Colonic mucosa (tissue), 4 donors: ENCODE measurements around the gene ASCC1. TPM values are rescaled to one million over a fixed set of nuclear protein-coding genes. Genes with fewer than 3 reads are reported as not detected.
A peak's percentile ranks its signal among the peaks of the same experiment; 100 is the strongest.

Experiments used
- DNase-seq: peaks from one replicate; pipeline ENCODE4 v3.0.0-alpha.2; 2020
- H3K27ac ChIP-seq: fragments of 200-600 bp; one replicate; pipeline ENCODE4 v1.8.0; 2021
- H3K27me3 ChIP-seq: fragments of 200-600 bp; one replicate; pipeline ENCODE4 v1.8.0; 2021
- H3K36me3 ChIP-seq: fragments of 200-600 bp; one replicate; pipeline ENCODE4 v1.8.0; 2021
- H3K4me1 ChIP-seq: fragments of 200-600 bp; one replicate; pipeline ENCODE4 v1.8.0; 2021; ENCODE audit warnings: mild to moderate bottlenecking
- H3K4me3 ChIP-seq: fragments of 200-600 bp; one replicate; pipeline ENCODE4 v1.8.0; 2021
- H3K9ac ChIP-seq, 2 donors: one replicate each; pipeline ENCODE4 v1.7.0; 2013; ENCODE audit warnings: control low read depth in 2 of 2, low read depth in 2 of 2, low read length in 2 of 2
- H3K9me3 ChIP-seq: fragments of 200-600 bp; one replicate; pipeline ENCODE4 v1.8.0; 2021
- CTCF ChIP-seq: fragments of 200-600 bp; IDR thresholded peaks from one replicate; pipeline ENCODE4 v1.8.0; 2022; ENCODE audit warnings: antibody characterized with exemption, mild to moderate bottlenecking
- intact Hi-C: fragments of 100-400 bp; cut with DNase I; formaldehyde crosslinking; loops from one replicate; pipeline ENCODE4 v1.14.1; 2022
- total RNA-seq, 2 donors: library from RNA; stranded (reverse); fragmentation: NEBNext Ultra II Directional in 1 of 2; extraction: Animal tissue kit (Norgen Biotek cat#: 25700) in 1 of 2; gene quantifications; one replicate each; pipeline ENCODE4 v1.2.1, GENCODE V29; 2021
- donor health status: healthy.
- donor health status: DM: no; HTN: no; CAD: no.
- donor health status: DM: no; HTN: no; CAD: no.

The ASCC1 gene
- total RNA-seq, 2 donors from 2014 or later = 16.2 to 19.2 TPM

DNA sequence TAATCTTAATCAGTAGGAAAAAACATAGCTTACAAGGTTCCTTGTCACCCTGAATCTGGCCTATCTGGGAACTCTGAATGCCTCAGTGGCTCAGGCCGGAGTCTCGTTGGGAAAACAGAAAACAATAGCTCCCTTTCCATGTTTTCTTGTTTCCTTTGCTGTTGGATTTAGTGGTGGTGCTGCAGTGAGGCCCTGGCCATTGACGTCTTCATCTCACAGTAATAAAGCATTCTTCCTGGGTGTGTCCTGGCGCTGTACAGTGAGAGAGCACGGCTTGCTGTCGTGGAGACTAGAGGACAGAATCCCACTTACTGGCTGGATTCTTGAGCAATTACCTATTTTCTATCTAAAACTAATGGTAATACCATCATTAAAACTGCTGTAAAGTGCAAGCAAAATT, 126.5 kb downstream of the ASCC1 start:
- H3K9me3 ChIP-seq = no peaks in the 10 kb centered on the region
- H3K9ac ChIP-seq = no peak overlapping the region
- TF ChIP-seq CTCF = no peak
- H3K27ac ChIP-seq = no peak overlapping the region
- intact Hi-C loops = no loop called here
- no peak for DNase-seq
- H3K4me1 ChIP-seq = peaks cover 8% of the 10 kb centered on the region
- H3K36me3 ChIP-seq = no peaks in the 10 kb centered on the region
- peaks cover 23% of the 10 kb centered on the region for H3K27me3 ChIP-seq
- no peak overlapping the region for H3K4me3 ChIP-seq

DNA sequence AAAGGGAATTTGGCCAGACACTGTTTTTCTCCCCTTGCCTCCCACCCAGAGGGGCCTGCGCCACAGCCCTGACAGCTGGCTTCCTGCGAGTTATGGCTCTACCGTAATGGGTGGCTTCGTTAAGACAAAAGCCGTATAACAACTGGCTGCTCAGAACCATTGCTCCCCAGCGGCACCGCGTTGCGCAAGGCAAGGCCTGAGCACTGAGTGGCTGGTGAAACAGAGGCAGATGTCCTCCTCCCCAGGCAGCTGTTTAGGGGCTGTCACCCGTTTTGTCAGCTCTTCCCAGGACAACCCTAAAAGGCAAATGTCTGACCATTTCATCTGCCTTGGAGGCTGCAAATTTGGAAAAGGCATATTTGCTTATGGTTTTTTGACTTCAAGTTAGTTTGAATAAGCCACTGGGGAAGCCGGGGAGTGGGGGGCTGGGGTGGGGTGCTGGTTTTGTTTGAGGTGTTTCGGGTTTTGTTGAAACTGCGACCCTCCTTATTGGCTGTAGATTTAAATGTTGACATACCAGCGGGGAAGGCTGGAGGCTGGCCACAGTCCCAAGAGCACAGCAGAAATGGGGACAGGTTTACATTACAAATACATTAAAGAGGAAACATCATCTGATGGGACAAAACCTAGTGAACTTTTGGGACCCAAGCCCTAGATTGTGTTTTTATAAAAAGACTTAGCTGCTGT, 127.0 kb downstream of the ASCC1 start:
- DNase-seq = no peak
- Histone ChIP-seq H3K4me3 (no peak overlapping the region), H3K27ac (peak overlapping the region; percentile 37), H3K4me1 (peaks cover 8% of the 10 kb centered on the region), H3K27me3 (peaks cover 23% of the 10 kb centered on the region), H3K9ac (peak overlapping the region in 1 of 2 donors; percentile 19), H3K36me3 (no peaks in the 10 kb centered on the region), H3K9me3 (no peaks in the 10 kb centered on the region)
- intact Hi-C loops = no loop called here
- TF ChIP-seq CTCF = no peak

DNA sequence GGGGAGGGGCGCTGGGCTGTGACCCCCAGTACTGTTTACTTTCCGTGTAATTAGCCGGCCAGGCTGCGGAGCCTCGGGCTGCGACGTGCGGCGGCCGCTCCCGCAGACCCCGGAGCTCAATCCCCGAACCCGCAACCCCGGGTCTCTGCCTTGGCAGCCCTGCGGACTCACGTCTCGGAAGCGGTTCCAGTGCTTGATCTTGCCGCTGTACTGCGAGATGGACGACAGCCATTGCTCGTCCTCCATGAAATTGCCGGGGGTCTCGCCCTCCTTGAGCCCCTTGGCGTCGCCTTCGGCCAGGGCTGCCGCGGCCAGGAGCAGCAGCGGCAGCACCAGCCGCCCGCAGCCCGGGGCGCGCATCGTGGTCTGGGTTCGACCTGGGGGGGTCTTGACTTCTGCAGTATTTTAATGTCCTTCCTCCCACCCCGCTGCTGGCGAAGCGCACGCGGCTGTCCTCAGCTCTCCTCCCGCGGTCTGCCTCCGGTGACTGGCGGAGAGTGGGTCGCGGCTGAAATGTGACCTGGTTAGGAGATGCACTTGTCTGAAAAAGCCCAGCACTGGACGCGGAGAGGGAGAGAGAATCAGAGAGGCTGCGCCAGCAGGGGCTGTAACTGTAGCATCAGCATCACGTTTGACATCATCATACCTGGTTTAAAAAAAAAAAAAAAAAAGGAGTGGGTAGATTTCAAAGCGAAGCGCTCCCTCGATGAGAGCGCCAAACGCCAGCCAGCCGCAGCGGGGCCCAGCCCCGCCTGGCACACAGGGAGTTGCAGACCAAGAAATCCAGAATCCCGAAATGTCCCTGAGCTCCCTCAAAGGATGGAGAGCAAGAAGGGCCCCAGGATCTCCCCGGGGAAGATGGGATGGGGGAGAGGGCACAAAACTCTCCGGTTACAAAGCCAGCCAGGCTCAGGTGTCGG, 127.8 kb downstream of the ASCC1 start, which contains the start of gene SPOCK2:
Gene SPOCK2, minus strand, starts transcription at position 583 of the 920 bp plus-strand sequence. Its CDS starts 223 bp downstream, at position 360.
- H3K36me3 ChIP-seq = no peaks in the 10 kb centered on the region
- peaks cover 8% of the 10 kb centered on the region for H3K4me1 ChIP-seq
- peak within 1 kb of the TSS; percentile 34 to 69 for H3K9ac ChIP-seq
- peaks cover 23% of the 10 kb centered on the region for H3K27me3 ChIP-seq
- TF ChIP-seq CTCF = no peak
- intact Hi-C loops = no loop called here
- H3K9me3 ChIP-seq = no peaks in the 10 kb centered on the region
- DNase-seq = no peak
- H3K27ac ChIP-seq = peak within 1 kb of the TSS; percentile 37
- H3K4me3 ChIP-seq = peak within 1 kb of the TSS; percentile 33

DNA sequence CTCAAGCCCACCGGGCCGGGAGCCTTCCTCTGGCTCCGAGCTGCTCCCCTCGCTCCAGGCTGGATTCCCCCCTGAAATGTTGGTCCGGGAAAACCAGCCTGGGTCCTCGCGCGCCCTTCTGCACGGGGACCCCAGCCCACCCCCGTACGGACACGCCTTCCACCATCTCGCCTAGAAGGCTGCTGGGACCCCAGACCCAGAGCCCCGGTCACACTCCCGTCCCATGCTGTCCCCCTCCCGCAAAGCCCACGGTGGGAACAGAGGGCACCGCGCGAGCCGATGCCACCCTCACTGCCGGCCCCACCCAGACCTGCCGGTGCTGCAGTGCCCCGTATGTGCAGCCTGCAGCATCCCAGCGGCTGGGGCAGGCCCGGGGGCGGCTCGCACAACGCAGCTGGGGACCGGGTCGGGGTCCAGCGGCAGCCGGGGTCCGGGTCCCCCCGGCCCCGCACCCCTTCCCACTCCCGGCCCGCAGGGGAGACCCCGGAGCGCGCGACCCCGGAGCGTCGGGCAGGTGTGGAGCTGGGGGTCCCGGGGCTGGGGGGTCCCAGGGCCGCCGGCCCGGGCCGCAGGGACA, 128.6 kb downstream of the ASCC1 start:
- H3K36me3 ChIP-seq = no peaks in the 10 kb centered on the region
- no peak for TF ChIP-seq CTCF
- peaks cover 8% of the 10 kb centered on the region for H3K4me1 ChIP-seq
- peak overlapping the region in 1 of 2 donors; percentile 69 for H3K9ac ChIP-seq
- H3K27ac ChIP-seq = peak overlapping the region; percentile 33
- no peaks in the 10 kb centered on the region for H3K9me3 ChIP-seq
- peaks cover 23% of the 10 kb centered on the region for H3K27me3 ChIP-seq
- peak overlapping the region; percentile 33 for H3K4me3 ChIP-seq
- DNase-seq = no peak
- intact Hi-C loops = no loop called here
